Fibroblast of skin of left biceps (primary cell): ENCODE measurements around the gene GFRA1.

Experiments used
- DNase-seq, 2 experiments: peaks; one replicate each; pipeline ENCODE4 v3.0.0-alpha.2; 2013; ENCODE audit warnings: low read depth in 2 of 2

The GFRA1 gene

GRCh38 chr10:116272440-116273283, at the start of gene GFRA1:
Gene GFRA1 (minus strand): TSS chr10:116273206. CDS start chr10:116272029, 1,177 bp downstream.
- DNase-seq: no peak

- DNase-seq: no peak
Measured at GRCh38 chr10:116316503-116316902, 43.5 kb upstream of the GFRA1 start.

GRCh38 chr10:116312548-116312947, 39.5 kb upstream of the GFRA1 start:
- DNase-seq: no peak

- no peak for DNase-seq
Measured at GRCh38 chr10:116311706-116312490, 38.9 kb upstream of the GFRA1 start.

GRCh38 chr10:116311016-116311415, 38.0 kb upstream of the GFRA1 start:
- DNase-seq: no peak

GRCh38 chr10:116307455-116307854, 34.4 kb upstream of the GFRA1 start:
- DNase-seq: no peak

GRCh38 chr10:116306847-116307246, 33.8 kb upstream of the GFRA1 start:
- DNase-seq: no peak

GRCh38 chr10:116304923-116305322, 31.9 kb upstream of the GFRA1 start:
- DNase-seq: no peak

GRCh38 chr10:116300542-116300941, 27.5 kb upstream of the GFRA1 start:
- no peak for DNase-seq

- DNase-seq: no peak
Measured at GRCh38 chr10:116298586-116298985, 25.6 kb upstream of the GFRA1 start.

GRCh38 chr10:116296291-116296721, 23.3 kb upstream of the GFRA1 start:
- DNase-seq: no peak

- no peak for DNase-seq
Measured at GRCh38 chr10:116292493-116292892, 19.5 kb upstream of the GFRA1 start.

- DNase-seq: no peak
Measured at GRCh38 chr10:116289652-116290051, 16.6 kb upstream of the GFRA1 start.

GRCh38 chr10:116287906-116288501, 15.0 kb upstream of the GFRA1 start:
- no peak for DNase-seq

- no peak for DNase-seq
Measured at GRCh38 chr10:116286626-116287200, 13.7 kb upstream of the GFRA1 start.

- no peak for DNase-seq
Measured at GRCh38 chr10:116281775-116282174, 8.8 kb upstream of the GFRA1 start.

- no peak for DNase-seq
Measured at GRCh38 chr10:116278846-116279245, 5.8 kb upstream of the GFRA1 start.

- no peak for DNase-seq
Measured at GRCh38 chr10:116276981-116277380, 4.0 kb upstream of the GFRA1 start.

GRCh38 chr10:116274064-116274904, 1.3 kb upstream of the GFRA1 start:
- no peak for DNase-seq

GRCh38 chr10:116271593-116272439, 1.2 kb downstream of the GFRA1 start:
- DNase-seq: no peak
